Measurements from ENCODE around the gene EREG.

GRCh38 chr4:74364256-74364651 lies 691 bp upstream of the EREG start:
- TF ChIP-seq POLR2A (IDR thresholded peaks at IDR 0.05) (no peak), CTCF (IDR thresholded peaks at IDR 0.05) (no peak)

Measured in thyroid gland (tissue), 4 donors.